HPDE6-E6E7 (cell line): ENCODE measurements around the gene C13orf46.

Experiments
- DNase-seq: peaks from one replicate; pipeline ENCODE4 v3.0.0; 2011; ENCODE audit warnings: missing footprints; ENCODE audit errors: extremely low spot score

Gene C13orf46

GRCh38 chr13:113905942-113906341 is 67.9 kb downstream of the C13orf46 start:
- no peak for DNase-seq

DNA sequence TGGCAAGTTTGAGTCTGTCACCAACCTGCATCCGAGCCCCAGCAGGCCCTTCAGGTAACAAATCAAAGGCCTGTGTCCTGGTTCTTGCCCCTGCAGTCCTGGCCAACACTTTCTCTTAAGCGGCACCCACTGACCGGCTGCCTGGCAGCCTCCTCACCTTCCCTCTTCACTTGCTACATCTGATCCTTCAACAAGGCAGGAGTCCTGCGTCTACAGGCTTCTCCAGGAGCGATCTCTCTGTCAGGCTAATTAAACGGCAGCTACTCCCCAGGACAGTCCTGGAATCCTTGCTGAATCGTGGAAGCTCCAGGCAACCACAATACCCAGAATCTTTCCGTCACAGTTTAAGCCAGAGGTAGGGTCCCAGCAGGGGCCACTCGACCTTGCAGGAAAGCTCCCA is 68.9 kb downstream of the C13orf46 start:
- no peak for DNase-seq

GRCh38 chr13:113904411-113904810 is 69.5 kb downstream of the C13orf46 start:
- no peak for DNase-seq

GRCh38 chr13:113903912-113904311 is 70.0 kb downstream of the C13orf46 start:
- DNase-seq: no peak
